CD4-positive, alpha-beta memory T cell (primary cell): ENCODE data around the gene SPSB3. TPM values are rescaled to one million over a fixed set of nuclear protein-coding genes. Genes with fewer than 3 reads are reported as not detected.
A peak's percentile ranks its signal among the peaks of the same experiment; 100 is the strongest.

Experiments
- CTCF ChIA-PET: fragments of 350-600 bp; sonication (Branson Sonifier 250); formaldehyde crosslinking; loops from one replicate; lab custom pipeline; 2021; ENCODE audit warnings: inconsistent platforms; ENCODE audit not compliant: partially characterized antibody; lab: Charles Lee
- POLR2A ChIA-PET: fragments of 350-600 bp; sonication (Branson Sonifier 250); formaldehyde crosslinking; loops from one replicate; lab custom pipeline; 2021; ENCODE audit not compliant: partially characterized antibody; lab: Charles Lee
- DNase-seq, 5 donors: peaks; one replicate each; pipeline versions ENCODE4 v3.0.0 to v3.0.0-alpha.2; 2020 to 2022; ENCODE audit warnings: mixed read lengths in 1 of 5
- H3K27ac ChIP-seq: one replicate; pipeline ENCODE4 v1.7.0; 2013; ENCODE audit warnings: low read depth, low read length
- H3K27me3 ChIP-seq: 2 replicates; pipeline ENCODE4 v1.7.0; 2013; ENCODE audit warnings: mild to moderate bottlenecking, low read length, moderate library complexity; ENCODE audit not compliant: insufficient read depth
- H3K36me3 ChIP-seq: 2 replicates; pipeline ENCODE4 v1.7.0; 2013; ENCODE audit warnings: mild to moderate bottlenecking, low read length, moderate library complexity; ENCODE audit not compliant: insufficient read depth
- H3K4me1 ChIP-seq: 2 replicates; pipeline ENCODE4 v1.7.0; 2013; ENCODE audit warnings: mild to moderate bottlenecking, low read length, moderate library complexity; ENCODE audit not compliant: insufficient read depth
- H3K4me3 ChIP-seq, 2 donors: one replicate each; pipeline ENCODE4 v1.7.0; 2013; ENCODE audit warnings: low read length in 2 of 2, mild to moderate bottlenecking in 1 of 2
- H3K9me3 ChIP-seq, 2 donors: one replicate each; pipeline ENCODE4 v1.7.0; 2013; ENCODE audit warnings: low read length in 2 of 2, control low read depth in 1 of 2; ENCODE audit not compliant: control insufficient read depth in 1 of 2
- H3K27ac Mint-ChIP-seq, 7 donors: one replicate each; pipeline ENCODE4 v1.8.0; 2020 to 2021; ENCODE audit warnings: mixed read lengths in 7 of 7, mild to moderate bottlenecking in 6 of 7, inconsistent platforms in 3 of 7, moderate library complexity in 3 of 7
- H3K27me3 Mint-ChIP-seq, 2 donors: one replicate each; pipeline ENCODE4 v1.8.0; 2020 to 2021; ENCODE audit warnings: mixed read lengths in 2 of 2
- H3K36me3 Mint-ChIP-seq, 2 donors: one replicate each; pipeline ENCODE4 v1.8.0; 2020 to 2021; ENCODE audit warnings: mixed read lengths in 2 of 2, inconsistent platforms in 1 of 2, mild to moderate bottlenecking in 1 of 2
- H3K4me1 Mint-ChIP-seq, 4 donors: one replicate each; pipeline ENCODE4 v1.8.0; 2020 to 2021; ENCODE audit warnings: mixed read lengths in 4 of 4, mild to moderate bottlenecking in 1 of 4
- H3K4me3 Mint-ChIP-seq, 8 donors: one replicate each; pipeline ENCODE4 v1.8.0; 2020 to 2021; ENCODE audit warnings: mixed read lengths in 8 of 8, mild to moderate bottlenecking in 7 of 8, moderate library complexity in 6 of 8, inconsistent platforms in 3 of 8
- H3K9me3 Mint-ChIP-seq, 8 donors: one replicate each; pipeline ENCODE4 v1.8.0; 2020 to 2021; ENCODE audit warnings: mixed read lengths in 8 of 8, mild to moderate bottlenecking in 5 of 8, inconsistent platforms in 3 of 8, moderate library complexity in 1 of 8
- intact Hi-C: fragments of 100-400 bp; cut with micrococcal nuclease; formaldehyde crosslinking; loops from one replicate; pipeline ENCODE4 v1.15.1; 2023
- polyA plus RNA-seq, 2 donors: library from polyadenylated mRNA; unstranded; fragments of 300-500 nt; fragmentation: Illumina TruSeq; gene quantifications; one replicate each; pipeline ENCODE4 v1.2.3, GENCODE V29; 2021
- total RNA-seq, 2 experiments: library from RNA; stranded (reverse); gene quantifications; one replicate each; pipeline ENCODE4 v1.2.3, GENCODE V29; 2021

SPSB3 gene
- total and polyA plus RNA-seq, 4 experiments from 2014 or later: 56.6 to 144 (median 103) TPM

- Mint-ChIP-seq H3K36me3 (peaks cover 4 to 9% of the 10 kb centered on the region in 2 donors), H3K9me3 (no peaks in the 10 kb centered on the region), H3K27ac (peak overlapping the region in 1 of 7 donors; percentile 85), H3K4me3 (no peak overlapping the region), H3K27me3 (no peaks in the 10 kb centered on the region), H3K4me1 (peaks cover 2 to 21% (median 8%) of the 10 kb centered on the region in 4 donors)
- ChIA-PET CTCF (no interaction called here), POLR2A (no interaction called here)
- Histone ChIP-seq H3K4me1 (peaks cover 21% of the 10 kb centered on the region), H3K9me3 (no peaks in the 10 kb centered on the region), H3K36me3 (peaks cover 13% of the 10 kb centered on the region), H3K27ac (no peak overlapping the region), H3K27me3 (no peaks in the 10 kb centered on the region), H3K4me3 (no peak overlapping the region)
- peak in 1 of 5 donors; percentile 17 for DNase-seq
- intact Hi-C loops: no loop called here
Observed at GRCh38 chr16:1788708-1789100, 6.3 kb upstream of the SPSB3 start.

- peak in 1 of 5 donors; percentile 32 for DNase-seq
- intact Hi-C loops: no loop called here
- Histone ChIP-seq H3K27me3 (no peaks in the 10 kb centered on the region), H3K27ac (no peak overlapping the region), H3K4me3 (no peak overlapping the region), H3K9me3 (no peaks in the 10 kb centered on the region), H3K36me3 (peaks cover 13% of the 10 kb centered on the region), H3K4me1 (peaks cover 25% of the 10 kb centered on the region)
- H3K27me3 Mint-ChIP-seq: no peaks in the 10 kb centered on the region
- H3K9me3 Mint-ChIP-seq: no peaks in the 10 kb centered on the region
- no peak overlapping the region for H3K4me3 Mint-ChIP-seq
- H3K27ac Mint-ChIP-seq: no peak overlapping the region
- ChIA-PET POLR2A (no interaction called here), CTCF (interaction anchor here (1.2 kb wide), 1 partner anchor 35 kb away, joined by 3 read pairs; no protein-coding TSS in a partner anchor)
- peaks cover 4 to 12% of the 10 kb centered on the region in 2 donors for H3K36me3 Mint-ChIP-seq
- H3K4me1 Mint-ChIP-seq: peaks cover 5 to 26% (median 13%) of the 10 kb centered on the region in 4 donors
Observed at GRCh38 chr16:1788095-1788707, 5.8 kb upstream of the SPSB3 start.

GRCh38 chr16:1787322-1788094 lies 5.1 kb upstream of the SPSB3 start:
- peaks cover 7 to 28% (median 18%) of the 10 kb centered on the region in 4 donors for H3K4me1 Mint-ChIP-seq
- peak in 1 of 5 donors; percentile 42 for DNase-seq
- ChIA-PET POLR2A (no interaction called here), CTCF (interaction anchor here (1.2 kb wide), 1 partner anchor 36 kb away, joined by 3 read pairs; no protein-coding TSS in a partner anchor)
- peaks cover 4 to 17% of the 10 kb centered on the region in 2 donors for H3K36me3 Mint-ChIP-seq
- Histone ChIP-seq H3K4me1 (peaks cover 25% of the 10 kb centered on the region), H3K27me3 (no peaks in the 10 kb centered on the region), H3K9me3 (no peaks in the 10 kb centered on the region), H3K4me3 (no peak overlapping the region), H3K27ac (no peak overlapping the region), H3K36me3 (peaks cover 13% of the 10 kb centered on the region)
- H3K27me3 Mint-ChIP-seq: no peaks in the 10 kb centered on the region
- no peak overlapping the region for H3K4me3 Mint-ChIP-seq
- peaks cover 0 to 2% (median 0%) of the 10 kb centered on the region in 8 donors for H3K9me3 Mint-ChIP-seq
- intact Hi-C loops: no loop called here
- H3K27ac Mint-ChIP-seq: no peak overlapping the region

GRCh38 chr16:1787056-1787321 lies 4.6 kb upstream of the SPSB3 start:
- no peaks in the 10 kb centered on the region for H3K27me3 ChIP-seq
- H3K27ac ChIP-seq: no peak overlapping the region
- H3K9me3 ChIP-seq: no peaks in the 10 kb centered on the region
- peaks cover 13% of the 10 kb centered on the region for H3K36me3 ChIP-seq
- ChIA-PET CTCF (interaction anchor here (1.2 kb wide), 1 partner anchor 36 kb away, joined by 3 read pairs; no protein-coding TSS in a partner anchor), POLR2A (no interaction called here)
- H3K4me1 ChIP-seq: peaks cover 25% of the 10 kb centered on the region
- H3K27me3 Mint-ChIP-seq: no peaks in the 10 kb centered on the region
- no peak for DNase-seq
- peaks cover 7 to 29% (median 19%) of the 10 kb centered on the region in 4 donors for H3K4me1 Mint-ChIP-seq
- peaks cover 0 to 3% (median 0%) of the 10 kb centered on the region in 8 donors for H3K9me3 Mint-ChIP-seq
- peaks cover 4 to 19% of the 10 kb centered on the region in 2 donors for H3K36me3 Mint-ChIP-seq
- no peak overlapping the region for H3K4me3 ChIP-seq
- intact Hi-C loops: no loop called here
- no peak overlapping the region for H3K4me3 Mint-ChIP-seq
- no peak overlapping the region for H3K27ac Mint-ChIP-seq

- H3K4me3 ChIP-seq: no peak overlapping the region
- no peak overlapping the region for H3K4me3 Mint-ChIP-seq
- POLR2A ChIA-PET: no interaction called here
- peak in 1 of 5 donors; percentile 33 for DNase-seq
- H3K4me1 Mint-ChIP-seq: peaks cover 11 to 35% (median 23%) of the 10 kb centered on the region in 4 donors
- H3K9me3 Mint-ChIP-seq: peaks cover 0 to 3% (median 0%) of the 10 kb centered on the region in 8 donors
- no peaks in the 10 kb centered on the region for H3K27me3 Mint-ChIP-seq
- no peak overlapping the region for H3K27ac Mint-ChIP-seq
- H3K4me1 ChIP-seq: peaks cover 28% of the 10 kb centered on the region
- no peaks in the 10 kb centered on the region for H3K9me3 ChIP-seq
- peaks cover 4 to 22% of the 10 kb centered on the region in 2 donors for H3K36me3 Mint-ChIP-seq
- intact Hi-C loops: no loop called here
- peaks cover 13% of the 10 kb centered on the region for H3K36me3 ChIP-seq
- no peaks in the 10 kb centered on the region for H3K27me3 ChIP-seq
- CTCF ChIA-PET: no interaction called here
- H3K27ac ChIP-seq: no peak overlapping the region
Observed at GRCh38 chr16:1786242-1787055, 4.1 kb upstream of the SPSB3 start.

GRCh38 chr16:1785846-1786170 lies 3.4 kb upstream of the SPSB3 start:
- H3K4me1 Mint-ChIP-seq: peaks cover 13 to 41% (median 28%) of the 10 kb centered on the region in 4 donors
- no peaks in the 10 kb centered on the region for H3K27me3 Mint-ChIP-seq
- peaks cover 4 to 22% of the 10 kb centered on the region in 2 donors for H3K36me3 Mint-ChIP-seq
- no peak overlapping the region for H3K27ac Mint-ChIP-seq
- peaks cover 0 to 3% (median 0%) of the 10 kb centered on the region in 8 donors for H3K9me3 Mint-ChIP-seq
- intact Hi-C loops: no loop called here
- ChIA-PET CTCF (no interaction called here), POLR2A (interaction anchor here (1.7 kb wide), 1 partner anchor 80 kb away, joined by 5 read pairs; the partner anchor contains the start of gene MAPK8IP3)
- peak in 1 of 5 donors; percentile 28 for DNase-seq
- no peak overlapping the region for H3K4me3 Mint-ChIP-seq
- H3K4me1 ChIP-seq: peaks cover 34% of the 10 kb centered on the region
- H3K36me3 ChIP-seq: peaks cover 16% of the 10 kb centered on the region
- no peaks in the 10 kb centered on the region for H3K9me3 ChIP-seq
- no peaks in the 10 kb centered on the region for H3K27me3 ChIP-seq
- H3K4me3 ChIP-seq: no peak overlapping the region
- H3K27ac ChIP-seq: no peak overlapping the region
